BLaER1 treated with 17β-estradiol and CSF1 and Interleukin-3, amounts not matched to agents 10 nM and 100 nM (cell line): Measurements from ENCODE around the gene SYNM.

Experiments used
- H3K27ac ChIP-seq, 11 experiments: shearing (Covaris generic); formaldehyde crosslinking; 2 replicates each; pipeline ENCODE4 v1.8.1; 2022
- H3K27me3 ChIP-seq, 11 experiments: shearing (Covaris generic); formaldehyde crosslinking; 2 replicates each; pipeline ENCODE4 v1.8.1; 2022
- H3K36me3 ChIP-seq, 11 experiments: shearing (Covaris generic); formaldehyde crosslinking; 2 replicates each; pipeline ENCODE4 v1.8.1; 2022
- H3K4me1 ChIP-seq, 10 experiments: shearing (Covaris generic); formaldehyde crosslinking; 2 replicates each; pipeline ENCODE4 v1.8.1; 2022
- H3K4me2 ChIP-seq, 11 experiments: shearing (Covaris generic); formaldehyde crosslinking; 2 replicates each; pipeline ENCODE4 v1.8.1; 2022
- H3K4me3 ChIP-seq, 10 experiments: shearing (Covaris generic); formaldehyde crosslinking; 2 replicates each; pipeline ENCODE4 v1.8.1; 2022
- H3K9ac ChIP-seq, 11 experiments: shearing (Covaris generic); formaldehyde crosslinking; 2 replicates each; pipeline ENCODE4 v1.8.1; 2022
- H3K9me3 ChIP-seq, 11 experiments: shearing (Covaris generic); formaldehyde crosslinking; replicated peaks in 1 of 11; 2 replicates each; pipeline ENCODE4 v1.8.1; 2022
- H4K20me1 ChIP-seq, 11 experiments: shearing (Covaris generic); formaldehyde crosslinking; 2 replicates each; pipeline ENCODE4 v1.8.1; 2022
- Cebpa-rat ChIP-seq, 11 experiments: shearing (Covaris generic); IDR thresholded peaks; 2 replicates each; pipeline ENCODE4 v1.8.1; 2022

SYNM gene

GRCh38 chr15:99172171-99172570 is 67.3 kb downstream of the SYNM start:
- no peak overlapping the region for H3K4me3 ChIP-seq
- no peaks in the 10 kb centered on the region for H3K36me3 ChIP-seq
- no peaks in the 10 kb centered on the region for H3K27me3 ChIP-seq
- H3K9ac ChIP-seq: no peak overlapping the region
- no peak for TF ChIP-seq Cebpa-rat (IDR thresholded peaks at IDR 0.05)
- H3K4me2 ChIP-seq: no peak overlapping the region
- H4K20me1 ChIP-seq: no peaks in the 10 kb centered on the region
- peaks cover 17 to 46% (median 34%) of the 10 kb centered on the region in 10 experiments for H3K4me1 ChIP-seq
- no peak overlapping the region for H3K27ac ChIP-seq
- H3K9me3 ChIP-seq: no peaks in the 10 kb centered on the region

- H3K9ac ChIP-seq: no peak overlapping the region
- H3K9me3 ChIP-seq: no peaks in the 10 kb centered on the region
These were observed 68.1 kb downstream of the SYNM start for GRCh38 chr15:99172989-99173388.

DNA sequence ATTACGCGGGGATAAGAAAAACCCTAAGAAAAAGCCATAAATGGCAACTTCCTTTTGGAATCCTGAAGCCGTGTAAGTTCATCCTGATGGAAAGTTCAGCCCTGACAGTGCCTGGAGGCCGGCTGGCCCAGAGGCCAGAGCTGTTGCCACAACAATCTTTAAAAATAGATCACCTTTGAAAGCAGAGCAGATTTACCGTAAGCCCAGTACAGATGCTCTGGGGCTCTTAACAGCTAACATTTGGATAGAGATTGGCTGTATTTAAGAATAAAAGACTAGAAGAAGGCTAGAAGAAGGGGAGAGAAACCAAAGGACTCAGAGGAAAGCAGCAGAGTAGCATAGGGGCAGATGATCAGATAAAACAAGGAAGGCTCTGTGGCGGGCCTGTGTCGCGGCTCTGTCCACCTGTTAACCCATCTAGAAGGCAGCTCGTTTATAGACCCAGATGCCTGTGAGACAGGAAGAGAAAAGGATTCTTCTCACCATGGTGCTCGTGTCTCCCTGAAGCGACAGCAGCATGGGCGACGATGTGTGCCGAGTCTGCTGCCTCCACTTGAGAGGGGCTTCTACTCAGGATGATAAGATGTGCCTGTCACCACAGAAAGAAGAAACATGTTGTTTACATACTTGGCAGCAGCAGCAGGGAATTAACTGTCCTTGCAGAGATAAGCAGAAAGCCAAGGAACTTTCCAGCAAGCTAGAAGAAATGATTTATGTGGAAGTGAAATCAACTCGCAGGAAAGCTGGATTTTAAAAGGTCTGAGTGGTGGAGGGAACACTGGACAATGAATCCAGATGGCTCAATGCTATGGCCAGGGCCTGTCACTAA is 69.9 kb downstream of the SYNM start:
- H3K9me3 ChIP-seq: no peaks in the 10 kb centered on the region
- H3K36me3 ChIP-seq: no peaks in the 10 kb centered on the region
- no peaks in the 10 kb centered on the region for H4K20me1 ChIP-seq
- TF ChIP-seq Cebpa-rat (IDR thresholded peaks at IDR 0.05): no peak
- peak overlapping the region in 6 of 11 experiments; percentile 7 to 21 (median 14); a peak in 10 of 22 replicates for H3K4me2 ChIP-seq
- H3K9ac ChIP-seq: no peak overlapping the region
- H3K4me1 ChIP-seq: peaks cover 0 to 20% (median 8%) of the 10 kb centered on the region in 10 experiments; a peak in 10 of 20 replicates
- H3K27ac ChIP-seq: no peak overlapping the region
- H3K4me3 ChIP-seq: no peak overlapping the region
- no peaks in the 10 kb centered on the region for H3K27me3 ChIP-seq

More at GRCh38 chr15:99172989-99173388, 68.1 kb downstream of the SYNM start:
- H3K36me3 ChIP-seq: no peaks in the 10 kb centered on the region
- no peak for TF ChIP-seq Cebpa-rat (IDR thresholded peaks at IDR 0.05)
- H3K4me2 ChIP-seq: no peak overlapping the region
- no peak overlapping the region for H3K4me3 ChIP-seq
- H3K4me1 ChIP-seq: peaks cover 9 to 38% (median 26%) of the 10 kb centered on the region in 10 experiments
- H4K20me1 ChIP-seq: no peaks in the 10 kb centered on the region
- H3K27ac ChIP-seq: no peak overlapping the region
- H3K27me3 ChIP-seq: no peaks in the 10 kb centered on the region

- no peak overlapping the region for H3K27ac ChIP-seq
These were observed 71.9 kb downstream of the SYNM start for GRCh38 chr15:99176757-99177156.

GRCh38 chr15:99177679-99178078 is 72.8 kb downstream of the SYNM start:
- H3K27me3 ChIP-seq: no peaks in the 10 kb centered on the region
- TF ChIP-seq Cebpa-rat (IDR thresholded peaks at IDR 0.05): no peak
- H3K9ac ChIP-seq: no peak overlapping the region
- no peaks in the 10 kb centered on the region for H3K36me3 ChIP-seq
- peaks cover 0 to 33% (median 22%) of the 10 kb centered on the region in 10 experiments; a peak in 18 of 20 replicates for H3K4me1 ChIP-seq
- no peaks in the 10 kb centered on the region for H3K9me3 ChIP-seq
- no peaks in the 10 kb centered on the region for H4K20me1 ChIP-seq
- H3K4me2 ChIP-seq: no peak overlapping the region
- no peak overlapping the region for H3K27ac ChIP-seq
- H3K4me3 ChIP-seq: no peak overlapping the region

More at GRCh38 chr15:99176757-99177156, 71.9 kb downstream of the SYNM start:
- Histone ChIP-seq H3K4me2 (no peak overlapping the region), H4K20me1 (no peaks in the 10 kb centered on the region), H3K36me3 (no peaks in the 10 kb centered on the region), H3K4me1 (peaks cover 0 to 29% (median 18%) of the 10 kb centered on the region in 10 experiments; a peak in 18 of 20 replicates), H3K4me3 (no peak overlapping the region), H3K9ac (no peak overlapping the region), H3K27me3 (no peaks in the 10 kb centered on the region), H3K9me3 (no peaks in the 10 kb centered on the region)
- no peak for TF ChIP-seq Cebpa-rat (IDR thresholded peaks at IDR 0.05)

- no peak overlapping the region for H3K27ac ChIP-seq
- no peaks in the 10 kb centered on the region for H3K27me3 ChIP-seq
- no peak overlapping the region for H3K4me3 ChIP-seq
- H3K36me3 ChIP-seq: no peaks in the 10 kb centered on the region
- H3K9me3 ChIP-seq: no peaks in the 10 kb centered on the region
- no peaks in the 10 kb centered on the region for H4K20me1 ChIP-seq
- no peak overlapping the region for H3K9ac ChIP-seq
- H3K4me1 ChIP-seq: peaks cover 0 to 22% (median 13%) of the 10 kb centered on the region in 10 experiments; a peak in 18 of 20 replicates
- TF ChIP-seq Cebpa-rat (IDR thresholded peaks at IDR 0.05): no peak
- H3K4me2 ChIP-seq: peak overlapping the region in 3 of 11 experiments; percentile 20 to 54 (median 23); a peak in 3 of 22 replicates
These were observed 75.4 kb downstream of the SYNM start for GRCh38 chr15:99180086-99180963.

DNA sequence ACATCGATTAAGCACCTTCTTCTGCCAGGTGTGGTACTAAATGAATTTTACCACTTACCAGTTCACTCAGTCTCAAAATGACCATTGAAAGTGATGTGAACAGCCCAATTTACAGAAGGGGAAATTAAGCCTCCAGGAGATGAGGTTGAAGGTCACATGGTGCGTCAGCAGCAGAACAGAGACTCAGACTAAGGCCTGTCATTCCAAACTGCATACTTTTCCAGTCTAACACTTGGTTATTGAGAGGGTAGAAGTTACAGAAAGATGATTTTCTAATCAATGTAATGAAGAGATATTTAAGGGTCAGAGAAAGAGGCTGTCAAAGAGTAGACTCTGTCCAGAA is 76.1 kb downstream of the SYNM start:
- H3K4me3 ChIP-seq: no peak overlapping the region
- H3K9ac ChIP-seq: no peak overlapping the region
- H3K36me3 ChIP-seq: no peaks in the 10 kb centered on the region
- H4K20me1 ChIP-seq: no peaks in the 10 kb centered on the region
- H3K4me1 ChIP-seq: peaks cover 0 to 22% (median 12%) of the 10 kb centered on the region in 10 experiments; a peak in 17 of 20 replicates
- no peak overlapping the region for H3K27ac ChIP-seq
- no peak for TF ChIP-seq Cebpa-rat (IDR thresholded peaks at IDR 0.05)
- no peaks in the 10 kb centered on the region for H3K27me3 ChIP-seq
- H3K9me3 ChIP-seq: no peaks in the 10 kb centered on the region
- H3K4me2 ChIP-seq: peak overlapping the region in 9 of 11 experiments; percentile 18 to 73 (median 53); a peak in 12 of 22 replicates

GRCh38 chr15:99181545-99181971 is 76.7 kb downstream of the SYNM start:
- Histone ChIP-seq H3K4me1 (peaks cover 0 to 22% (median 12%) of the 10 kb centered on the region in 10 experiments; a peak in 17 of 20 replicates), H3K36me3 (no peaks in the 10 kb centered on the region), H3K27ac (no peak overlapping the region), H3K4me3 (no peak overlapping the region), H3K27me3 (no peaks in the 10 kb centered on the region), H3K4me2 (peak overlapping the region; percentile 18 to 73 (median 48); a peak in 19 of 22 replicates), H4K20me1 (no peaks in the 10 kb centered on the region), H3K9ac (no peak overlapping the region), H3K9me3 (no peaks in the 10 kb centered on the region)
- no peak for TF ChIP-seq Cebpa-rat (IDR thresholded peaks at IDR 0.05)

- Histone ChIP-seq H3K27ac (no peak overlapping the region), H3K36me3 (no peaks in the 10 kb centered on the region), H3K9ac (no peak overlapping the region), H3K27me3 (no peaks in the 10 kb centered on the region), H4K20me1 (no peaks in the 10 kb centered on the region), H3K9me3 (no peaks in the 10 kb centered on the region), H3K4me1 (peaks cover 0 to 22% (median 12%) of the 10 kb centered on the region in 10 experiments; a peak in 17 of 20 replicates), H3K4me2 (no peak overlapping the region), H3K4me3 (no peak overlapping the region)
- TF ChIP-seq Cebpa-rat (IDR thresholded peaks at IDR 0.05): no peak
These were observed 77.9 kb downstream of the SYNM start for GRCh38 chr15:99182791-99183190.
